Erythroblast (primary cell): ENCODE results near the gene L3HYPDH.

Experiments
- GATA1 ChIP-seq: IDR thresholded peaks from 2 replicates; pipeline ENCODE4 v1.6.1; 2011; ENCODE audit warnings: low read depth, mild to moderate bottlenecking, control low read depth, low read length, moderate library complexity
- POLR2A ChIP-seq: IDR thresholded peaks from 2 replicates; pipeline ENCODE4 v1.6.1; 2011; ENCODE audit warnings: mild to moderate bottlenecking, low read length

DNA sequence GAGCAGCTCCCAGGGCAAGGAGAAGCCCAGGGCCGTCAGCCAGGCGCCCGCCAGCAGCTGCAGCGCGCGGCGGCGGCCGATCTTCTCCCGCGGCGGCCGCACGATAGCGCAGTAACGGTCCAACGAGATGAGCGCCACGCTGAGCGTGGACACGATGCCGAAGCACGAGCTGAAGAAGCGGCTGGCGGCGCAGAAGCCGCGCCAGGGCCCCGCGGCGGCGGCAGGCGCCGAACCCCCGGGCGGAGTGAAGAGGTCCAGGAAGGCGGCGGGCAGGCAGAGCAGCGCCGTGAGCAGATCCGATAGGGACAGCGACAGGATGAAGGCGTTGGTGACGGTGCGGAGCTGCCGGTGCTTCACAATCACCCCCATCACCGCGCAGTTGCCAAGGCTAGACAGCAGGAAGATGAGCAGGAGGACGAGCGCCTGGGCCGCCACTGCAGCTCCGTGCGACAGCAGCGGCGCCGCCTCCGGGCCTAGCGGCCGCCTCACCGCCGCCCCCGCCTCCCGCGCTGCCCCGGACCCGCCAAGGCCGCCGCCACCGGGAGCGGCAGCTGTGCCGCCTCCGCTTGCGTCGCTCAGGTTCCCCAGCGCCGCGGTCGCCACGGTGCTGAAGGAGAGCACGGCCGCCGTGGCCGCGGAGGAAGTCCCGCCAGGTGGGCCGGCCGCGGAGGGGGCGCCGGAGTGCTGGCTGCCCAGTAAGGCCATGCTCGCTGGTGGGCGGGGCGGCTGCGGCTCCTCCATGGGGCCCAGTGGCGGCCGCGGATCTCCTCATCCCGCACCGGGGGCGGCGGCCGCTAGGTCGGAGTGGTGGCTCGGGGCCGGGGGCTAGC lies 19.5 kb downstream of the L3HYPDH start:
- TF ChIP-seq POLR2A (no peak), GATA1 (no peak)
